ENCODE data around the gene CASZ1. TPM values are rescaled to one million over a fixed set of nuclear protein-coding genes. Genes with fewer than 3 reads are reported as not detected.
A peak's percentile ranks its signal among the peaks of the same experiment; 100 is the strongest.

Gene CASZ1
- total RNA-seq, 6 donors from 2014 or later: 39.7 to 112 (median 60.8) TPM

DNA sequence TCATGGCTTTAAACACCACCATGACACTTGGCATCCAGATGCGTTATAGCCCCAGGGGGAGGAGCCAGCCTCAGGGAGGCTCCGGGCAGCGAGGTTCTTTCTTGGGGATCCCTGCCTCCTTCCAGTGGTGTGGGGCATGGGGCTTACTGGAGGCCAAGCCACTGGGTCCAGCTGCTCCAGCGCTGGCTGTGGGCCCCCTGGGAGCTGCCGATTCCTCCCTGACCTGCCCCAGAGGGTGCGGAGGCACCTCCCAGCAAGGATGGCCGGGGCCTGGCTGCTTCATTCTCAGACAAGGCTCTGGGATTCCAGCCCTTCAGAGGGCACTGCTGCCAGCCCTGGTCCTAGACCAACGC lies 162.4 kb downstream of the CASZ1 start:
- DNase-seq: no peak
- no peak overlapping the region for H3K4me3 ChIP-seq
- WGBS, 2 donors: 93 to 96% methylated on average over 3 to 4 of the region's 8 CpGs
- no peaks in the 10 kb centered on the region for H3K27me3 ChIP-seq
- peaks cover 23 to 52% (median 33%) of the 10 kb centered on the region in 4 donors for H3K4me1 ChIP-seq
- no peak for ATAC-seq (ENCODE audit: low FRiP score in 2 of 2)
- H3K9me3 ChIP-seq: no peaks in the 10 kb centered on the region
- peaks cover 0 to 34% (median 15%) of the 10 kb centered on the region in 4 donors for H3K36me3 ChIP-seq
- H3K27ac ChIP-seq: peak overlapping the region; percentile 85 to 89 (median 87)
- no peak for TF ChIP-seq EP300 (IDR thresholded peaks at IDR 0.05)
- TF ChIP-seq, protein P1, sequence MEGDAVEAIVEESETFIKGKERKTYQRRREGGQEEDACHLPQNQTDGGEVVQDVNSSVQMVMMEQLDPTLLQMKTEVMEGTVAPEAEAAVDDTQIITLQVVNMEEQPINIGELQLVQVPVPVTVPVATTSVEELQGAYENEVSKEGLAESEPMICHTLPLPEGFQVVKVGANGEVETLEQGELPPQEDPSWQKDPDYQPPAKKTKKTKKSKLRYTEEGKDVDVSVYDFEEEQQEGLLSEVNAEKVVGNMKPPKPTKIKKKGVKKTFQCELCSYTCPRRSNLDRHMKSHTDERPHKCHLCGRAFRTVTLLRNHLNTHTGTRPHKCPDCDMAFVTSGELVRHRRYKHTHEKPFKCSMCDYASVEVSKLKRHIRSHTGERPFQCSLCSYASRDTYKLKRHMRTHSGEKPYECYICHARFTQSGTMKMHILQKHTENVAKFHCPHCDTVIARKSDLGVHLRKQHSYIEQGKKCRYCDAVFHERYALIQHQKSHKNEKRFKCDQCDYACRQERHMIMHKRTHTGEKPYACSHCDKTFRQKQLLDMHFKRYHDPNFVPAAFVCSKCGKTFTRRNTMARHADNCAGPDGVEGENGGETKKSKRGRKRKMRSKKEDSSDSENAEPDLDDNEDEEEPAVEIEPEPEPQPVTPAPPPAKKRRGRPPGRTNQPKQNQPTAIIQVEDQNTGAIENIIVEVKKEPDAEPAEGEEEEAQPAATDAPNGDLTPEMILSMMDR (IDR thresholded peaks at IDR 0.05): no peak
- TF ChIP-seq POLR2A (IDR thresholded peaks at IDR 0.05): no peak
- no peak for TF ChIP-seq POLR2AphosphoS5 (IDR thresholded peaks at IDR 0.05)

DNA sequence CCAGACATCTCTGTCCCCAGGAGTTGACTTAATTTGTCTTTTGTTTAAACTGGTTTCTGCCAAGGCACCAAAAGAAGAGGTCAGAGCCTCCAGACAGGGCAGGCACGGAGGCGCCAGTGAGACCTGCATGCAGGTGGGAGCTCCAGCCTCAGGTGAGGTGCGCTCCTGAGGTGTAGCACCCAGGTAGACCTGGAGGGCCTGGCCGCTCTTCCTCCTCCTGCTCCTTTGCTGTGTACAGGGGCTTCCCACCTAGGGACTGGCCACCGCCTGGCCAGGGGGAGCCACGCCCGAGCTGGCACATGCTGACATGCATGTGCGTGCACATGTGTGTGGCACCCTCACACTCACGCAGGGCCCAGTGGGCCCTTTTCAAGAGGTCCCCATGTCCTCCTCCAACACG lies 163.0 kb downstream of the CASZ1 start:
- Histone ChIP-seq H3K27ac (peak overlapping the region in 3 of 4 donors; percentile 5 to 88 (median 86)), H3K9me3 (no peaks in the 10 kb centered on the region), H3K4me1 (peaks cover 23 to 55% (median 34%) of the 10 kb centered on the region in 4 donors), H3K4me3 (no peak overlapping the region), H3K27me3 (no peaks in the 10 kb centered on the region), H3K36me3 (peaks cover 0 to 37% (median 13%) of the 10 kb centered on the region in 4 donors)
- ATAC-seq (ENCODE audit: low FRiP score in 2 of 2) (no peak), DNase-seq (no peak)
- TF ChIP-seq POLR2AphosphoS5 (IDR thresholded peaks at IDR 0.05) (no peak), POLR2A (IDR thresholded peaks at IDR 0.05) (no peak), EP300 (IDR thresholded peaks at IDR 0.05) (no peak)
- TF ChIP-seq, protein P1 (IDR thresholded peaks at IDR 0.05): no peak
- WGBS, 2 donors: 93 to 98% methylated on average over 8 to 10 of the region's 10 CpGs

DNA sequence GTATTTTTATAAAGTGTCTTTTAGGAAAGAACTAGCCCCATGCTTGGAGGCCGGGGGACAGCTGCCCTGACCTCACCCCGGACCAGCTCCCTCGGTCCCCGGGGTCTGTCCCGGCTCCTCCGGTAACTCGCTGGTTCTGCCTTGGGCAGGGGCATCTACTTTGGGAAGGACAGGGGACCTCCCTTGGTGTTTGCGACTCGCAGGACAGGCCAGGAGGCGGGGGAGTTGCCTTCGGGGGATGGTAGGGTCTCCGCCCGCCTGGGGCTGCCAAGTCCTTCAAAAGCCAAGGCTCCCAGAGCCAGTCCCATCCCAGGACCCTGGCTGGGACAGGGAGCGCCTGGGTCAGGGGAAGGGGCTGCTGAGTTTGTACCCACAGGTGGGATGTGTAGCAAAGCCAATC lies 163.8 kb downstream of the CASZ1 start:
- Histone ChIP-seq H3K9me3 (no peaks in the 10 kb centered on the region), H3K4me3 (no peak overlapping the region), H3K27me3 (no peaks in the 10 kb centered on the region), H3K27ac (peak overlapping the region in 3 of 4 donors; percentile 5 to 88 (median 27)), H3K36me3 (peaks cover 0 to 31% (median 11%) of the 10 kb centered on the region in 4 donors), H3K4me1 (peaks cover 23 to 49% (median 29%) of the 10 kb centered on the region in 4 donors)
- ATAC-seq (ENCODE audit: low FRiP score in 2 of 2) (no peak), DNase-seq (no peak)
- 80 to 88% methylated on average over 2 to 14 of the region's 14 CpGs for WGBS, 2 donors
- TF ChIP-seq, protein P1 (IDR thresholded peaks at IDR 0.05): no peak
- no peak for TF ChIP-seq POLR2A (IDR thresholded peaks at IDR 0.05)
- TF ChIP-seq POLR2AphosphoS5 (IDR thresholded peaks at IDR 0.05): no peak
- TF ChIP-seq EP300 (IDR thresholded peaks at IDR 0.05): no peak

DNA sequence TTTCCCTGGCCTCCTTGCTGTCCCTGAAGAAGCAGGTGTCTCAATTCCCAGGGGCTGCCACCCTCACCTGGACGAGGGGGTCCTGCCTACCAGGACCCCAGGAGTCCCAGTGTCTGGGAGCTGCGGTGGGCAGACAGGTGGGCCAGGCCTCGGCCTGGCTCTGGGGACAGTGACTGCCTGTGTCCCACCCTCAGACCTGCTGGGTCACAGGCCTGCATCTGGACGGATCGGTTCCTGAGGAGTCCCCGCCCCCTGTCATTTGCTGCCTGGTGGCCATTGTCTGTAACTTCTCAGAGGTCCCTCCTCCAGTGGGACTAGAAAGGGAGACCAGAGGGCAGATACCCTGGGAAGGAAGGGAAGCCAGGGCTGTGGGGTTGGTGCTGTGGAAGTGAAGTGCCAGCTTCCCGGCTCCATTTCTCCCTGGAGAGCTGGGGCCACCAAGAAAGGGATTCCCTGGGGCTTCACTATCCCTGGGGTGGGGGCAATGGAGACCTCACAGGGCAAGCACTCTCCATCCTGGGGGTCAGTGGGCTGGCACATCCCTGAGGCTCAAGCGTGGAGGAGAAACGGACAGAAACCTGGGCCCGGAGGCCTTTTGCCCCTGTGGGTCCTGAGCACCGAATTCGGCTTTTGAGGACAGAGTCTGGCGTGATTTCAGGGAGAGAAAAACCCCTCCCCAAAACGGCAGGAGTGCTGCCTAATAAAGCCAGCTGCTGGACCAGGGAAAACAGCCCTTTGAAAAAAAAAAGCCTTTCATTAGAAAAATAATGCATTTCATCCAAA lies 164.4 kb downstream of the CASZ1 start:
- Histone ChIP-seq H3K36me3 (peaks cover 0 to 26% (median 8%) of the 10 kb centered on the region in 4 donors), H3K4me3 (no peak overlapping the region), H3K27ac (peak overlapping the region in 1 of 4 donors; percentile 88), H3K9me3 (no peaks in the 10 kb centered on the region), H3K4me1 (peaks cover 23 to 42% (median 28%) of the 10 kb centered on the region in 4 donors), H3K27me3 (no peaks in the 10 kb centered on the region)
- WGBS, 2 donors: 68 to 81% methylated on average over 13 of the region's 14 CpGs
- no peak for DNase-seq
- TF ChIP-seq, protein P1 (IDR thresholded peaks at IDR 0.05): no peak
- TF ChIP-seq EP300 (IDR thresholded peaks at IDR 0.05) (no peak), POLR2AphosphoS5 (IDR thresholded peaks at IDR 0.05) (no peak), POLR2A (IDR thresholded peaks at IDR 0.05) (no peak)
- no peak for ATAC-seq (ENCODE audit: low FRiP score in 2 of 2)
